ENCODE measurements around the gene FHIT. TPM values are rescaled to one million over a fixed set of nuclear protein-coding genes. Genes with fewer than 3 reads are reported as not detected.

FHIT gene
- total RNA-seq, 4 donors from 2014 or later, result 4.6 to 6.1 (median 5.7) TPM

DNA sequence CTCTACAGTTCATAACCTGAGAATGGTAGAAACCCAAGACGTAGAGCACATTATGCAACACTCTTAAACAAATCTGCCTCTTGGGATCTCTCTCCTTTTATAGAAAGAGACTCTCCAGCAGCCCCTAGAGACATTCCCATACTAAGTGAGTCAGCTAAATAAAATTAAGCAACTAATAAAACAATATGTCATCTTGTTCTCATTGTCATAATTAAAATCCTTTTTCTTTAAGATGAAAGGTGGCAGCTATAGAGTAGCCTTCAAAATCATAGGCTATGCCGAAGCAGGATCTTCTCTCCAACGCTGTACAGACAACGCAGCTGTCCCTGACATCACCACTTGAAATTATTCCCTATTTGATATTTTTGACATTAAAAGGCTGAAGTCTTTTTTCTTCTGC lies 790.0 kb downstream of the FHIT start:
- TF ChIP-seq, protein P1, sequence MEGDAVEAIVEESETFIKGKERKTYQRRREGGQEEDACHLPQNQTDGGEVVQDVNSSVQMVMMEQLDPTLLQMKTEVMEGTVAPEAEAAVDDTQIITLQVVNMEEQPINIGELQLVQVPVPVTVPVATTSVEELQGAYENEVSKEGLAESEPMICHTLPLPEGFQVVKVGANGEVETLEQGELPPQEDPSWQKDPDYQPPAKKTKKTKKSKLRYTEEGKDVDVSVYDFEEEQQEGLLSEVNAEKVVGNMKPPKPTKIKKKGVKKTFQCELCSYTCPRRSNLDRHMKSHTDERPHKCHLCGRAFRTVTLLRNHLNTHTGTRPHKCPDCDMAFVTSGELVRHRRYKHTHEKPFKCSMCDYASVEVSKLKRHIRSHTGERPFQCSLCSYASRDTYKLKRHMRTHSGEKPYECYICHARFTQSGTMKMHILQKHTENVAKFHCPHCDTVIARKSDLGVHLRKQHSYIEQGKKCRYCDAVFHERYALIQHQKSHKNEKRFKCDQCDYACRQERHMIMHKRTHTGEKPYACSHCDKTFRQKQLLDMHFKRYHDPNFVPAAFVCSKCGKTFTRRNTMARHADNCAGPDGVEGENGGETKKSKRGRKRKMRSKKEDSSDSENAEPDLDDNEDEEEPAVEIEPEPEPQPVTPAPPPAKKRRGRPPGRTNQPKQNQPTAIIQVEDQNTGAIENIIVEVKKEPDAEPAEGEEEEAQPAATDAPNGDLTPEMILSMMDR (IDR thresholded peaks at IDR 0.05), result no peak
- no peak for TF ChIP-seq EP300 (IDR thresholded peaks at IDR 0.05)
- no peak for TF ChIP-seq POLR2A (IDR thresholded peaks at IDR 0.05; ENCODE audit: low read depth)
- no peak for TF ChIP-seq POLR2AphosphoS5 (IDR thresholded peaks at IDR 0.05)
- DNase-seq (ENCODE audit: extremely low spot score), result no peak
- intact Hi-C loops (cut with DNase I), result no loop called here
- H3K36me3 ChIP-seq, result no peaks in the 10 kb centered on the region
- no peak overlapping the region for H3K4me3 ChIP-seq
- H3K9me3 ChIP-seq, result no peaks in the 10 kb centered on the region
- peaks cover 0 to 16% (median 4%) of the 10 kb centered on the region in 4 donors for H3K4me1 ChIP-seq
- H3K27me3 ChIP-seq, result no peaks in the 10 kb centered on the region
- no peak overlapping the region for H3K27ac ChIP-seq (replicated peaks in 1 of 4)
- 63% methylated on average over 4 of the region's 4 CpGs for WGBS

DNA sequence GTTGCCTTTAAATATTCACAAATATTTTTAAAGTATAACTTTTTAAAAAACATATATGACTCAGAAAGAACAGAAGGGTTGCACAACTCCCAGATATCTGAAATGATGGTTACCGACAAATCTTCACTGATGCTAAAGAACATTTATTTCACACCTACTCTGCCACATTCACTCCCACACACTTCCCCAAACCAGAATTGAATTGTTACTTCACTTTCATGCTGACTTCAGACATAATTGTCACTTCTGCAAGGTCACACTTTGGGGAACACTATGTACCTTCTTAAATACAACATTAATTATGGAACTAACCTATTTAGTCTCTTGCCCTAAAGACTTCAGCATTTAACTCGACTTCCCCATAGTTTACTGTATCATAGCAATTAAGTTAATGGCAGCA lies 795.1 kb downstream of the FHIT start:
- Histone ChIP-seq H3K36me3 (no peaks in the 10 kb centered on the region), H3K4me1 (peaks cover 0 to 9% (median under 1%) of the 10 kb centered on the region in 4 donors), H3K4me3 (no peak overlapping the region), H3K9me3 (no peaks in the 10 kb centered on the region), H3K27ac (replicated peaks in 1 of 4) (no peak overlapping the region), H3K27me3 (no peaks in the 10 kb centered on the region)
- DNase-seq (ENCODE audit: extremely low spot score), result no peak
- WGBS, result 68% methylated on average over 2 of the region's 2 CpGs
- TF ChIP-seq POLR2AphosphoS5 (IDR thresholded peaks at IDR 0.05), result no peak
- TF ChIP-seq, protein P1 (IDR thresholded peaks at IDR 0.05), result no peak
- intact Hi-C loops (cut with DNase I), result no loop called here

DNA sequence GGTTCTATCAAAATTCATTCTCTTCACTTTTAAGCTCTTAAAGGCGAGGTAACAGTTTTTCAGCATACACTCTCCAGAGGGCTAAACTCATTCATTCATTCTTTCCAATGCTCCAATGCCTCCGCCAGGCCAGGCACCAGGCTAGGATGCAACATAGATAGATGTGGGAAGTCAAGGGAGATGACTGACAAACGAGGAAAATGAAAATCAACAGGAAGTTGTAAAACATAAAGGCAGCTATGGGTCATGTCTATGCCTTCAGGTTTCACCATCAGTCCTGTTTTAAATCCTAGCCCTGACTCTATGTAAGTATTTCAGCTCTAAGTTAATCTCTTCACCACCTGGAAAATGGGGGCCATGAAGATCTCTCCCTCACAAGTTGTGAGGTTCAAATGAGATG lies 797.9 kb downstream of the FHIT start:
- Histone ChIP-seq H3K36me3 (no peaks in the 10 kb centered on the region), H3K4me1 (no peaks in the 10 kb centered on the region), H3K27me3 (no peaks in the 10 kb centered on the region), H3K9me3 (no peaks in the 10 kb centered on the region), H3K4me3 (no peak overlapping the region), H3K27ac (replicated peaks in 1 of 4) (no peak overlapping the region)
- WGBS, result 85% methylated on average over 3 of the region's 3 CpGs
- no peak for DNase-seq (ENCODE audit: extremely low spot score)
- intact Hi-C loops (cut with DNase I), result no loop called here
- no peak for TF ChIP-seq EP300 (IDR thresholded peaks at IDR 0.05)
- no peak for TF ChIP-seq POLR2A (IDR thresholded peaks at IDR 0.05; ENCODE audit: low read depth)
- TF ChIP-seq, protein P1 (IDR thresholded peaks at IDR 0.05), result no peak
- TF ChIP-seq POLR2AphosphoS5 (IDR thresholded peaks at IDR 0.05), result no peak

DNA sequence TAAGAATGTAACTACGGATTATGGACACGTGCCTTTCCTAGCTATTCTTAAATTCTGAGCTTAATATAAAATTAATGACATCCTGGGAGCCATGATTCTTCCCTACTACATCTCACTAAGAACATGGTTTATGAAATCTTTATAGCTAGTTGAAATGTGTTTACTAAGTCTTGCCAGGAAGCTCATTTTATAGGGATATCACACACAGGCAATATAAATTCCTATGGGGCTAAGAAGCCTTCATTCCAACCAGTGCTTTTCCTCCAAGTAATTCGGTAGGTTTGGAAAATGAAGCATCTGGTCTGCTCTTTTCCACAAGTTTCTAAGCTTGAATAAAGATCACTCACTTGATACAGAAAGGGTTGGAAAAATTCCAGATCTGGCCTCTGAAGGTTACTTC lies 802.6 kb downstream of the FHIT start:
- Histone ChIP-seq H3K9me3 (no peaks in the 10 kb centered on the region), H3K27me3 (no peaks in the 10 kb centered on the region), H3K36me3 (no peaks in the 10 kb centered on the region), H3K4me3 (no peak overlapping the region), H3K27ac (replicated peaks in 1 of 4) (no peak overlapping the region), H3K4me1 (no peaks in the 10 kb centered on the region)
- intact Hi-C loops (cut with DNase I), result no loop called here
- DNase-seq (ENCODE audit: extremely low spot score), result no peak
- TF ChIP-seq POLR2AphosphoS5 (IDR thresholded peaks at IDR 0.05) (no peak), EP300 (IDR thresholded peaks at IDR 0.05) (no peak), POLR2A (IDR thresholded peaks at IDR 0.05; ENCODE audit: low read depth) (no peak)
- TF ChIP-seq, protein P1 (IDR thresholded peaks at IDR 0.05), result no peak
- whole genome bisulfite sequencing, result 65% methylated on average over 3 of the region's 3 CpGs

DNA sequence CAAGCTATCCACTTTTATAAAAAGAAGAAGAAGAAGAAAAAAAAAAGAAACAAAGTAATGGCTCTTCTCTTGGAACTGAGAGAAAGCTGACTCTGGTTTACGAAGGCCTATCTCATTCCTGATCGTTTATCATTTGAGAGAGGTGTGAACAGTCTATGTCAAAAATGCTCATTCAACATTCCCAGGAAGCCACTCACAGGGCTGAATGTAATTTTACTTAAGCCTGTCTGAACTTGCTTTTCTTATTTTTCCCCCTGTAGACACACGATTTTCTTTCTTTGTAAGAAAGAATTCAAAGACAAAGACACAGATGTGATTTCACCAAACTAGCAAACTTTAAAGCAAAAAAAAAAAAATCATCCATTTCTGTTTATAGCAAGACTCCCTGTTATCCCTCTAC lies 805.8 kb downstream of the FHIT start:
- Histone ChIP-seq H3K4me3 (no peak overlapping the region), H3K9me3 (no peaks in the 10 kb centered on the region), H3K36me3 (no peaks in the 10 kb centered on the region), H3K27ac (replicated peaks in 1 of 4) (no peak overlapping the region), H3K4me1 (no peaks in the 10 kb centered on the region), H3K27me3 (no peaks in the 10 kb centered on the region)
- TF ChIP-seq, protein P1 (IDR thresholded peaks at IDR 0.05), result no peak
- TF ChIP-seq EP300 (IDR thresholded peaks at IDR 0.05), result no peak
- no peak for TF ChIP-seq POLR2AphosphoS5 (IDR thresholded peaks at IDR 0.05)
- TF ChIP-seq POLR2A (IDR thresholded peaks at IDR 0.05; ENCODE audit: low read depth), result no peak
- 70% methylated on average over 3 of the region's 3 CpGs for WGBS
- intact Hi-C loops (cut with DNase I), result no loop called here
- DNase-seq (ENCODE audit: extremely low spot score), result no peak

Data from esophagus muscularis mucosa (tissue), 4 donors.